Activated effector memory CD4-positive, alpha-beta T cell treated with Interleukin-2 at 50 U/mL for 16 hours (primary cell): ENCODE results near the gene NUDT3.
"Not testable (repeated sequence)": the region's sequence is repeated elsewhere in the genome, so short reads cannot be mapped to it uniquely, and the experiment has no call there.

Experiments used
- DNase-seq: peaks from one replicate; pipeline ENCODE4 v3.0.0-alpha.2; 2020

NUDT3 gene

DNA sequence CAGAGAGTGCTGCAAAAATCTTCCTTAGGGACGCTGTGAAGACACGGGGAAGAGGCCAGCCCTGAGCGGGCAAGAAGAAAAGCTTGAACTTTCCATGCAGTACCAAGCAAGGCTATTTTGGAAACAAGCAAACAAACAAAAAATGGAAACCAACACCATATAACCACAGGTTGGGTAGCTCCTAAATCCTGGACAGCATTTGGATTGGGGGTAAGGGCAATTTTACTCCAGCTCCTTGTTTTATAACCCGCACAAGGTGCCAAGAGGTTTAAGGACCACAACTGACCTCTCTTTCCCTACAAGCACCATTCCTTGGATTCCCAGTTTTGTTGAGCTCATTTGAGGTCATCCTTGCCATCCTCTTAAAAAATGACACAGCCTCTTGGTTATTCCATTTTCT, 112.3 kb downstream of the NUDT3 start:
- no peak for DNase-seq

DNA sequence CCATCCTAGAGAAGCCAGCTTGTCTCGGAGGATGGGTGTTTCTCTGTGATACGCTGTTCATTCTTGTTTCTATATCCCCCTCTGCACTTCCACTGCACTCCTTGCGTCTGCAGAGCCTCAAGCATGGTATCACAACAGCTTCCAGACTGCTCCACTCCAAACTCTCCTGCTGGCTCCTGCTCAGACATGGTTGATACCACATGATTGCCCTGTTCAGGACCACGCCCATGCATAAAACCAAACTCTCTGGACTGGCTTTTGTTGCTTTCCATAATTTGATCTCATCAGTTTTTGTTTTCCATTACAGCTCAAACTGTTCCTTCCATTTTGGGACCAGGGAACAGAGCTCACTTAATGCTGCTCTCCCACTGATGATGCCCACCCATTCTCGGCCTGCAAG, 113.6 kb downstream of the NUDT3 start:
- DNase-seq, result no peak

DNA sequence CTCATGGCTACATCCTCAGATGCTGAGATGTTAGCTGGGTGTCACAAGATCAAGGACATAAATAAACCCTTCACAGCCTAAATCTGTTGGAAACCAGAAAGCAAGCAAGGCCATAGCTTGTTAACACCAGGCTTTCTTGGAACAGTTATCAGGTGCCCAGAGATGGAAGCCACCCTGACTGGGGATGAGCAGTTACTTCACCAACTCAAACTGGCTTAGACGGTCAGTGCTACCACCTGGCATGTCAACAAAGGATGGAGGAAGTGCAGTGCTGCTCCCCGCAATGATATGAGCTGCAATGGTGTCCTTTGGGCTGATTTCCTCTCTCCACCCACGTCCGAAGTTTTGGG, 114.7 kb downstream of the NUDT3 start:
- DNase-seq, result no peak

GRCh38 chr6:34276881-34277762, 115.3 kb downstream of the NUDT3 start:
- DNase-seq, result no peak

- no peak for DNase-seq
Measured at GRCh38 chr6:34276191-34276590, 116.3 kb downstream of the NUDT3 start.

DNA sequence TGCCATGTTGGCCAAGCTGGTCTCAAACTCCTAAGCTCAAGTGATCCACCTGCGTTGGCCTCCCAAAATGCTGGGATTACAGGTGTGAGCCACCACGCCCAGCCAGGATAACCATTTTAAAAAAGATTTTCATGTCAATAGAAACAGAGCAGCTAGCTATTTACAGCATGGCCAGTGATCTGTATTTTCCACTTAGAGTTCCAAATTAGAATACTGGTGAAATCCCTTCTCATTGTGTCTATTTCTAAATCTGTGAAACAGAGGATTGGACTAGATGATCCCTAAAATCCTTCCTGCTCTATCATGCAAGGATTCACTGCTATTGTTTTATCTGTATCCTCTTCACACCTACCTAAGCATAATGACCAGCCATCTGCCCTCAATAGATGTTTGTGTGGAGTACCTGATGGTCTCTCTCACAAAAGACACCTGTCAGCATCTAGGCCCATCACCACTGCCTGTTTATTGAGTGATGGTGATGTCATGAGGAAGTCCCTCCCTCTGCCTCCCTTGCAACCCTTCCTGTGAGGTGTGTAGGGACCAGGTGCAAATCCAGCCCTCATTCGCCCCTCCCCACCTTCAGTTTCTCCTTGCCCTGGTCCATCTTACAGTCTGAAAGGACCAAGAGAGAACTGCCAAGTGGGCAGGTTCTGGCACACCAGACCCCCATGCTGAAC, 117.2 kb downstream of the NUDT3 start:
- DNase-seq, result no peak

DNA sequence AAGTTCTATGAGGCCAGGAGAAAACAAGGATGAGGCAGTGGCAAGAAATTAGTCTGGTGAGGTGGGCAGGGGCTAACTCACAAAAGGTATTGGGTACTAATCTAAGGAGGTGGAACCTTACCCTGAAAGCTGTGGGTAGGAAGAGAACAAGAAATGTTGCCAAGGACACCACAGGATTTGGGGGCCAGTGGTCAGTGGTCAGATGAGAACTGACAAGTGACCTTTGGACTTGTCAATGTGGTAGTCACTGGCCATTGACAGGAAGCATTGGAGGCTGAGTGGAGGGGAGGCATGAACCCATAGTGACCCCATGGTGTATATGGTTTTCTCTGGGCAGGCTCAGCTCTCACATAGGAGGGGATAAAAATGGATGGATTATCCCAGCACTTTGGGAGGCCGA, 118.3 kb downstream of the NUDT3 start:
- no peak for DNase-seq

GRCh38 chr6:34273242-34273805, 119.1 kb downstream of the NUDT3 start:
- no peak for DNase-seq

DNA sequence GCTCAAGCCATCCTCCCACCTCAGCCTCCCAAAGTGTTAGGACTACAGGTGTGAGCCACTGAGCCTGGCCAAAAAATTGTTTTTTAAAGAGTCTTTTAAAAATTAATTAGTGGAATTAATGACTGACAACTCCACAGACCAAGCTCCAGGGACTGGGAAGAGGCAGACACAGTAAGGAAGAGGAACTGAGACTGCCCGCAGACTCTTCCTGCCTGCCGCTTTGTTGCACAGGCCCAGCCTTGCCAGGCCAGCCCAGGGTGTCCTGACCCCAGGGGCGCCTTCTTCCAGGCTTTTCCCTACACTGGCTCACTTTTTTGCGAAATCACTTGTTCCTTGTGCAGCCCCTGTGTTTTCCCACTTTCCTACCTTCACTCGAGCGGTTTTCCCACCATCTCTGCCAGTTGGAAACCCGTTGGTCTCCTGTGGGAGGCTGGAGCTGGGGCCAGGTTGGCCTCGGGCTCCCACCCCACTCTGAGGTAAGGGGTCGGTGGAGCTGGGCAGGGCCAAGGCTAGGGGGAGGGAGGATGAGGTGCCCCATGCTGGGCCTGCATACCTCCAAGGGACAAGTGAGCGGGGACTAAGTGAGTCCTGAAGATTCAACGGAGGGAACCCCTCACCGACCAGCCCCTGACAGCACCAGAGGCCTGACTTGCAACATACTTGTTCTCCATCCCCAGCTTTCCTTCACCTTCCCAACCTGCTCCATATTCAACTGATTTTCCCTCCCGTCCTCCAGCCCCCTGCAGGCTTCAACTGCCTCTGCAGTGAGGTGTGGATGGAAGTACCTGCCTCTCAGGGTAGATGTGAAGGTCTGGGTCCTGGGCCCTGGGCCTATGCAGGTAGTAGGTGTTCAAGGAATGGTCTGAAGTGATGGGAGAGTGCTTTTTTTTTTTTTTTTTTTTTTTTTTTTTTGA, 120.2 kb downstream of the NUDT3 start:
- no peak for DNase-seq

- not testable (repeated sequence) for DNase-seq
Measured at GRCh38 chr6:34269658-34270341, 122.7 kb downstream of the NUDT3 start.

DNA sequence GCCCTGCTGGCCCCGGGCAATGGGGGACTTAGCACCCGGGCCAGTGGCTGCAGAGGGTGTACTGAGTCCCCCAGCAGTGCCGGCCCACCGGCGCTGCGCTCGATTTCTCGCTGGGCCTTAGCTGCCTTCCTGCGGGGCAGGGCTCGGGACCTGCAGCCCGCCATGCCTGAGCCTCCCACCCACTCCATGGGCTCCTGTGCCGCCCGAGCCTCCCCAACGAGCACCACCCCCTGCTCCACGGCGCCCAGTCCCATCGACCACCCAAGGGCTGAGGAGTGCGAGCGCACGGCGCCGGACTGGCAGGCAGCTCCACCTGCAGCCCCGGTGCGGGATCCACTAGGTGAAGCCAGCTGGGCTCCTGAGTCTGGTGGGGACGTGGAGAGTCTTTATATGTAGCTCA, 123.3 kb downstream of the NUDT3 start:
- not testable (repeated sequence) for DNase-seq

DNA sequence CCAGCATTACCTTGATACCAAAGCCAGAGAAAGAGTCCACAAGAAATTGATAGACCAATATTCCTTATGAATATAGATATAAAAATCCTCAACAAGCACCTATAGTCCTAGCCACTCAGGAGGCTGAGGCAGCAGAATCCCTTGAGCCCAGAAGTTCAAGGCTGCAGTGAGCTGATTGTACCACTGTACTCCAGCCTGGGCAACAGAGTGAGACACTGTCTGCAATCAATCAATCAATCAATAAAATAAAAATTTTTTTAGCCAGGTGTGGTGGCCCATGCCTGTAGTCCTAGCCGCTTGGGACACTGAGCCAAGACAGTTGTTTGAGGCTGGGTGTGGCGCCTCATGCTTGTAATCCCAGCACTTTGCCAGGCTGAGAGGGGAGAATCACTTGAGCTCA, 124.7 kb downstream of the NUDT3 start:
- no peak for DNase-seq

GRCh38 chr6:34263484-34263883, 129.0 kb downstream of the NUDT3 start:
- not testable (repeated sequence) for DNase-seq

GRCh38 chr6:34260576-34261267, 131.7 kb downstream of the NUDT3 start:
- DNase-seq, result no peak

DNA sequence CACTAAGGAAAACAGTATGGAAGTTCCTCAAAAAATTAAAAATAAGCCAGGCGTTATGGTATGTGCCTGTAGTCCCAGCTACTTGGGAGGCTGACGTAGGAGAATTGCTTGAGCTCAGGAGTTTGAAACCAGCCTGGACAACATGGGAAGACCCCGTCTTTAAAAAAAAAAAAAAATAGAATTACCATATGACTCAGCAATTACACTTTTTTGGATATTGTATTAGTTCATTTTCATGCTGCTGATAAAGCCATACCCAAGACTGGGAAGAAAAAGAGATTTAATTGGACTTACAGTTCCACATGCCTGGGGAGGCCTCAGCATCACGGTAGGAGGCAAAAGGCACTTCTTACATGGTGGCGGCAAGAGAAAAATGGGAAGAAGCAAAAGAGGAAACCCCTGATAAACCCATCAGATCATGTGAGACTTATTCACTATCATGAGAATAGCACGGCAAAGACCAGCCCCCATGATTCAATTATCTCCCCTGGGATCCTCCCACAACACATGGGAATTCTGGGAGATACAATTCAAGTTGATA, 132.9 kb downstream of the NUDT3 start:
- no peak for DNase-seq

DNA sequence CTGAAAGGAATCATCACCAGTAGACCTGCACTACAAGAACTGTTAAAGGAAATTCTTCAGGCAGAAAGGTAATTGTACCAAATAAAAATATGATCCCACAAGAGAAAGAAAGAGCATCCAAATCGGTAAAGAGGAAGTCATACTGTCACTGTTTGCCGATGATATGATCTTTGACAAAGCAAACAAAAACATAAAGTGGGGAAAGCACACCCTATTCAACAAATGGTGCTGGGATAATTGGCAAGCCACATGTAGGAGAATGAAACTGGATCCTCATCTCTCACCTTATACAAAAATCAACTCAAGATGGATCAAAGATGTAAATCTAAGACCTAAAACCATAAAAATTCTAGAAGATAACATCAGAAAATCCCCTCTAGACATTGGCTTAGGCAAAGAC, 140.1 kb downstream of the NUDT3 start:
- DNase-seq, result not testable (repeated sequence)

DNA sequence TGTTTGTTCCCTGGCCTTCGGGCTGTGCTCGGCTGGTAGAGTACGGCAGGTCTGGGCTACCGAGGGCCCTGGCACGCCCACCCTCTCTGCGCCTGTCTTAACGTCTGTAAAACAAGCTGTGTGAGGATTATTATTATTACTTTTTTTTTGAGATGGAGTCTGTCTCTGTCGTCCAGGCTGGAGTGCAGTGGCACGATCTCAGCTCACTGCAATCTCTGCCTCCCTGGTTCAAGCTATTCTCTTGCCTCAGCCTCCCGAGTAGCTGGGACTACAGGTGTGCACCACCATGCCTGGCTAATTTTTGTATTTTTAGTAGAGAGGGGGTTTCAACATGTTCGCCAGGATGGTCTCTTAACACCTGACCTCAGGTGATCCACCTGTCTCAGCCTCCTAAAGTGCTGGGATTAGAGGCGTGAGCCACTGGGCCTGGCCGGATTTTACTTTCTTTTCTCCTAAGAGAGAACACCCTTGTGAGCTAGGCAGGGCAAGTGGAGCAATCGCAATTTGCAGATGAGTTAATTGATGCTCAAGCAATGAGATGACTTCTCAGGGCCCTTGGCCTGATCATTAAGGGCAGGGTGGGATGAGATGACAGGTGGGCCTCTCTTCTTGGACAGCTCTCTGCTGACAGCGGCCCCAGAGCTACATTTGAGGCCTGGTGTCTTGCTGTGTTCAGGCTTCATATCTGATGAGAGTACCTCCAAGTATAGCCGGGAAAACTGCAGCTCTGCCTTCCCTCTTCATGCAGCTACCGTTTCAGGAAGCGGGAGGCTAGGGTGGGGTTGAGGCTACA, 142.8 kb downstream of the NUDT3 start:
- no peak for DNase-seq

DNA sequence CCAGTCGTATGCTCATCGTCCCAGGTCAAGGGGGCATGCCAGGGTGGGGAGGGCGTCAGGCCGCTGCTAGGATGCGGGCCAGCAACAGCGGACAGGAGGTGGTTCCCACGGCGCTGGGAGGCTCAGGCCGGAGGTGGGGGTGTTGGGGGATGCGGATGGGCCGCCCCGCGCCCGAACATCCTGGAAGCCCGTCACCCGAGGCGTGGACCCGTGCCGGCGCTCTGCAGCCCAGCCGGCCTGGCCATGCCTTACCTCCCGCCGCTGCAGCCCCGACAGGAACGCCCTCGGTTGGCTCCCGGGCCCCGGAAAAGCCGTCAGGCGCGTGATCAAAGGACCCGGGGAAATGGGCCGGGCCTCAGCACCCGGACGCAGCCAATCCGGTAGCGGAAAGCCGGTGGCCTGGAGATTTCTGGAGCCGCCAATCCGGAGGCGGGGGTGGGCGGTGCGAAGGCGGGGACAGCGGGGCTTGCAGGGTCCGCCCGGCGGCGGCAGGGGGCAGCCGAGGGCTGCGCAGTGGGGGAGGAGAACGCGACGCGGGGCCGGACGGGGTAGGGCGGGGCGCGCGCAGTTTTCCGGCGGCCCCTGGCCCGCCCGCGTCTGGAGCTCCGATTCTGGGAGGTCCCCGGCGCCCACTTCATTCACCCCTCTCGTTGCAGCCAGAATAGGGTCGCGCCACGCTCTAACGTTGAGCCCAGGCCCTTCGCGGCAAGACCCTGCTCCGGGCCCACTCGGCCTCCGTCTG, 143.6 kb downstream of the NUDT3 start, which contains the start of gene SMIM29:
Gene SMIM29, minus strand, starts transcription at position 280 of the 742 bp plus-strand sequence. CDS start 1,215 bp downstream, outside the sequence.
- peak; percentile 98 for DNase-seq

- DNase-seq, result no peak
Measured at GRCh38 chr6:34248198-34248726, 144.2 kb downstream of the NUDT3 start.
